SK-N-SH (cell line): Measurements from ENCODE around the gene STPG2.

ENCODE experiments used
- CTCF ChIP-seq: fragments of 200-600 bp; sonication (generic); IDR thresholded peaks from 2 replicates; pipeline ENCODE4 v1.6.1; 2017; ENCODE audit warnings: antibody characterized with exemption, mild to moderate bottlenecking, moderate library complexity
- EP300 ChIP-seq, 2 experiments: IDR thresholded peaks; 2 replicates each; pipeline versions ENCODE4 v1.4.0 to v1.6.1; 2012; ENCODE audit warnings: borderline replicate concordance in 1 of 2, low read depth in 1 of 2, low read length in 1 of 2
- GABPA ChIP-seq: IDR thresholded peaks from 2 replicates; pipeline ENCODE4 v1.4.0; 2012; ENCODE audit warnings: low read depth, mild to moderate bottlenecking
- GATA2 ChIP-seq: sonication (generic); formaldehyde crosslinking; IDR thresholded peaks from 2 replicates; pipeline ENCODE4 v1.5.0; 2020; ENCODE audit warnings: mild to moderate bottlenecking, missing genetic modification reagents
- MXI1 ChIP-seq: IDR thresholded peaks from 2 replicates; pipeline ENCODE4 v1.6.1; 2012; ENCODE audit warnings: mild to moderate bottlenecking, low read depth, low read length, improper control_type of control experiment
- NFIC ChIP-seq: IDR thresholded peaks from 2 replicates; pipeline ENCODE4 v1.4.0; 2012; ENCODE audit warnings: borderline replicate concordance
- POLR2AphosphoS5 ChIP-seq: IDR thresholded peaks from 2 replicates; pipeline ENCODE4 v1.6.1; 2012; ENCODE audit warnings: low read depth, low read length
- SIN3A ChIP-seq: IDR thresholded peaks from 2 replicates; pipeline ENCODE4 v1.6.1; 2012; ENCODE audit warnings: low read depth, mild to moderate bottlenecking, low read length, moderate library complexity, borderline replicate concordance
- SMC3 ChIP-seq: IDR thresholded peaks from 2 replicates; pipeline ENCODE4 v1.6.1; 2012; ENCODE audit warnings: low read depth, low read length, improper control_type of control experiment
- TAF1 ChIP-seq: IDR thresholded peaks from 2 replicates; pipeline ENCODE4 v1.6.1; 2012; ENCODE audit warnings: low read depth, mild to moderate bottlenecking, low read length, moderate library complexity, borderline replicate concordance

DNA sequence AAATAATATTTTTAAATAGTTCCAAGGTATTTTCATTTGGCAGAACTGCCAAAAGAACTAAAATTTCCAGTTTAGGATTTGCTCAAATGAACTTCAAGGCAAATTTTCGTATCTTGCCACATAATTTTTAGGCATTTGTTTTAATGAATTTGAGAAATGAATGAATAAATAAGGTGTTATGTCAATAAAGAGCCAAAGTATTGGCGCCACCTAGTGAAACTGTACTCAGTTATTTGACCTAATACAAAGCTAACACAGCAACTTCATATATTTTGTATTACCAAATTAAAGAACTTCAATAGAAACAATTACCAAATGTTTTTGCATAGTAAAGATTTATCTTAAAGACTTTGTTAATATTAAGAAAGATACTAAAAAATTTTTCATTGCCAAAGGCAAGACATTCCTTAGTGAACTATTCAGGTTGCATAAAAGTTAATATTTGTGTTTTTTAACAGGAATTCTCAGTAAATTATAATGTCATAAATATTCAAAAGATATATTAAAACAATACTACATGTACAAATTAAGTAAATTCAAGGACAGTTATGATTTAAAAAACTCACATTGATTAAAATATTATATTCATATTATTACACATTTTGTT lies 50.3 kb downstream of the STPG2 start:
- TF ChIP-seq GATA2 (CRISPR knock-in tag) (no peak), TAF1 (no peak), MXI1 (no peak), CTCF (peak; percentile 71), SMC3 (no peak), NFIC (no peak), POLR2AphosphoS5 (no peak), SIN3A (no peak), EP300 (IDR thresholded peaks at IDR 0.05; ENCODE audit: borderline replicate concordance in 1 of 2, low read depth in 1 of 2, low read length in 1 of 2) (no peak), GABPA (no peak)
